ENCODE results near the gene ECE2.

GRCh38 chr3:184233127-184233843 lies 42.5 kb upstream of the ECE2 start:
- TF ChIP-seq CTCF (conservative IDR thresholded peaks at IDR 0.05) (no peak), ZFX (IDR thresholded peaks at IDR 0.05) (no peak)
